GM21423 (cell line): ENCODE results near the gene CYGB.

Experiments used
- ATAC-seq: cut with Tn5 transposase; IDR thresholded peaks from one replicate; pipeline ENCODE4 v1.9.1; 2021; ENCODE audit warnings: mild to moderate bottlenecking, moderate library complexity; ENCODE audit not compliant: unreplicated experiment

Gene CYGB

DNA sequence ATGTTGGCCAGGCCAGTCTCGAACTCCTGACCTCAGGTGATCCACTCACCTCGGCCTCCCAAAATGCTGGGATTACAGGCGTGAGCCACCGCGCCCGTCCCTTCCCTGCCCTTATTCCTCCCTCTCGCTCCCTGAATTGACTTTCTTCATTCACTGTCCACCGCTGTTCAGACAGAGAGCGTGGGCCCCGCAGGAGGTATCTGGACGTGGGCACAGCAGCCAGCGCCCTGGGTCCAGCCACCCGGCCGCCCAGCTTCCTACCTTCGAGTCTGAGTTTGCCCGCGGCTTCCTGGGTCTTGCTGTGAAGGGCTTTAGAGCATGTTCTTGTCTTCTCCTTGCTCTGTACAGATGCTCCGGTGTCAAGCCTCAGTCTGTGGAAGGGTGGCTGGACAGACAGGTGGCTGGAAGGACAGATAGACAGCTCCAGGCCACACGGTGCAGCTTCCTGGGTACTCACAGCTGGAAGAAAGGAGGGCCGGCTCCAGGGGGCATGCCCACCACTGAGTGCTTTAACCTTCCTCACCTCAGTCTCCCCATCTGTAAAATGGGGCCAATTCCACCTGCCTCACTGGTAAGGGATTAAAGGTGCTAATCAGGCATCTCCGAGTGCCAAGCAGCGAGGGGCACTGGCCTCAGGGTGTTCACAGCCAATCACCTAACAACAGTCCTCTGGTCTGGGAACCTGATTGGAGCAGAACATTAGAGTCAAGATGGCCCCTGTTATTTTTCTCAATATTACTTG lies 49.9 kb downstream of the CYGB start:
- no peak for ATAC-seq

DNA sequence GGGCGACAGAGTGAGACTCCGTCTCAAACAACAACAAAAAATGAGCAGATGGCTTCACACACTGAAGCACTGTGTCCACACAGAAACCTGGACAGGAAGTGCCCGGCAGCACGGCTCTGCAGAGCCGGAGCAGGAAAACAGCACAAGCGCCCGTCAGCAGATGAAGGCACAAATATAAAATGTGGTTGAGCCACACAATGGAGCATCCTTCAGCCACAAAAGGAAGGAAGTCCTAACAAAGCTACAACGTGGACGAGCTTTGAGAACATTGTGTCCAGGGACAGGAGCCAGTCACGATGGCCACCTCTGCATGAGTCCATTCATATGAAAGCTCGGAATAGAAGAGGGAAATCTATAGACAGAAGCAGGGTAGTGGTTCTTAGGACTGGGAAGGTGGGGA lies 51.9 kb downstream of the CYGB start:
- ATAC-seq, result no peak

DNA sequence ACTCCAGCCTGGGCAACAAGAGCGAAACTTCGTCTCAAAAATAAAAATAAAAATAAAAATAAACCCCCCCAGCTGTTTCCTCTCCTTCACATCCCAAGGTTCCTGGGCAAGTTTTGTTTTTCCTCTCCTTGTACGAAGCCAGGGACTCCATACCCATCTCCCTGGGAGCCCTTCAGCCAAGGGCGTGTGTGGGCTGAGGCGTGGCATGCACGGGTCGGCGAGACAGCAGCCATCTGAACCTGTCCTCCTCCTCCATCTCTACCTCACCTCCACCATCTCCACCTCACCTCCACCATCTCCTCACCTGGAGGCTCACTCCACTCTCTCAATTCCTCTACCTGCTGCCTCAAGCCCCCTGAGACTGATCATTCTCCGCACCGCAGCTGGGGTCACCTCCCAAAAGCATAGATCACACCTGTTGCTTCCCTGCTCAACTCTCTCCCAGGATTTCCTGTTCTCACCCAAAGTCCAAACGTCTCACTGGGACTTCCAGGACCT lies 53.2 kb downstream of the CYGB start:
- ATAC-seq, result no peak

DNA sequence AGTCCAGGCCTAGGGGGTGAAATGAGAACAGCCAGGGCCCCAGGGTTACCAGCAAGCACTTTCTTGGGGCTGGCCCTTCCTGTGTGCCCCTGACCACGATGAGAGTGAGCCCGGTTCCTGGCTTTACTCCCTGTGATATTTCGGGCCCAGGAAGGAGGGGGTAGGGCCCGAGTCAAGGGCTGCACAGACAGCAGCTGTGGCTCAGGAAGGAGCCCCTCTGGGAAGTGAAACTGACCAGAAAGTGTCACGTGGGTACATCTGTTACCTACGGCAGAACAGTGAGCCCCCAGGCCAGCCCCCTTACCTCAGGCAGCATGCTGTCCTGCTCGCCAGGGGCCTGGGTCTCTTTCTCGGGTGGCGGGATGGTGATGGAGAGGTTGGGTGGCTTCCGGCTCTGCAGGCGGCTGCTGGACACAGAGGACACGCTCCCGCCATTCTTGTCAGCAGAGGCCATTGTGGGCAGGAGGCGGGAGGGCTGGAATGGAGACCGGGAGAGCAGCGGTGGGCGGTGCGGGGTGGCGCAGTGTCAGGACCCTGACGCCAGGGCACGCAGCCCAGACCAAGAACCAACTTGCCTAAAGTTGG lies 56.3 kb downstream of the CYGB start:
- ATAC-seq, result peak; percentile 54

DNA sequence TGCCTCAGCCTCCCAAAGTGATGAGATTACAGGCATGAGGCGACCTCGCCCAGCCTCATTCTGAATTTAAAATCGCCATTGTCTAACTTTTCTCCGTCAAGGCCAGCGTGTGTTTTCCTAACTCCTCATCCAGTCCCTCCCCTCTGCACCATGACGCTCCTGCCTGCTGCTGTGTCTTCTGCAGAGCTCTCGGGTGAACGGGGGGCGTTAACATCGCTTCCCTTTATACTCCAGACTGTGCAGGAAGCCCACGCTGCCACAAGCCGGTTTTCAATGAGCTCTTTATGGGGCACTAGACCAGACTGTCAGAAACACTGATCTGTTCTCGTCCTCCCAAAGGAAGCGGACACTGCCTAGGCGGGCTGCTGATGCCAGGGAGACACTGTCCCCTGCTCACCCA lies 56.9 kb downstream of the CYGB start:
- ATAC-seq, result no peak

DNA sequence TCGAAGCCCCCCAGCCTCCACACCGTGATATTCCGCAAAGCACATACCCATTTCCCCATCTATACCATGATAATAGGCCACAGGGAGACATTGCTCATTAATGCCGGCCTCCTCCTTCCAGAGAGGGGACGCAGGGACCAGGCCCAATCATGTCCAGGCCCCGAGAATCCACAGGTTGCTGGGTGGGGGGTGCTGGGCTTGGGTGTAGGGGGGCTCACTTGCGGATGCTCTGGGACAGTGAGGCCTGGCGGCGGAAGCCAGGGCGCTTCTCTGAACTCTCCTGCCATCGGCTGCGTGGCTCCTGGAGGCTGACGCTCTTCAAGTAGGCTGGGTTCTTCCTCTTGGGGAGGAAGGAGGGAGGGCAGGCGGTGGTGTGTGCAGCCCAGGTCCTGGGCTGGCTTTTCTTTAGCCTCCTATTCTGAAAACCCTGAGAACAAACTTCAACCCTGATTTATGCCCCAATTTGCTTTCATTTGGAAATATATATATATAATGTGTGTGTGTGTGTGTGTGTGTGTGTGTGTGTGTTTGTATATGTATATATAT lies 57.9 kb downstream of the CYGB start:
- no peak for ATAC-seq

DNA sequence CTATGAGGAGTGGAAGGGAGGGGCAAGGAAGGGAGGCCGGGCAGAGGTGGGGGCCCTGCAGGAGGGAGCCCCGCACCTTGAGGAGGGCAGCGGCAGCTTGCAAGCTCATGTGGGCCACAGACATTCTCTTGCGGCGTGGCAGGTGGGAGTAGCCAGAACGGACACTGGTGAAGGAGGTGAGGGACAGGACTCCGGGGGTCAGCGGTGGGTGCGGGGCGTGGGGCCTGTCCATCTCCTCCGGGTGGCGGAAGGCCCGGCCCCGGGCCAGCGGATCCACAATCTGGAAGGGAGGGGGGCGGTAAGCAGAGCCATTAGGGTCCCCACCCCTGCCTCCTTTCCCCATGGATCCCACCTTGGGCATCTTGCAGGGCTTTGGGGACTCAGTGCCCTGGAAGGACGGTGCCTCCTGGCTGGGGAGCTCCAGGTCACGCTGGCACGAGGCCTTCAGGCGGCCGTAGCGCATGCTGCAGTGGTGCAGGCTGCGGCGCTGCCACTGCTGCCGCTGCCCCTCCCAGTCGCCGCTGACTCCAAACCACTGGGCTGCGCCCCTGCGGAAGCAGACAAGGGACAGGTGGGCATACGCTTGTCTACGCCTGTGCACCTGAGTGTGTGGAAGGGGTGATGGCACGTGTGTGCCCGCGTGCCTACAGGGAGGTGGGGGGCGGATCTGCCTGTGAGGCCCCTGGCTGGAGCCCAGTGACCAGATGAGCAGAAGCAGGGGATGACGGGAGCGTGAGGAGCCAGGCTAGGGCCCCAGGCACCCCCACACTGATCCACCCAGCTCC lies 58.6 kb downstream of the CYGB start:
- no peak for ATAC-seq

DNA sequence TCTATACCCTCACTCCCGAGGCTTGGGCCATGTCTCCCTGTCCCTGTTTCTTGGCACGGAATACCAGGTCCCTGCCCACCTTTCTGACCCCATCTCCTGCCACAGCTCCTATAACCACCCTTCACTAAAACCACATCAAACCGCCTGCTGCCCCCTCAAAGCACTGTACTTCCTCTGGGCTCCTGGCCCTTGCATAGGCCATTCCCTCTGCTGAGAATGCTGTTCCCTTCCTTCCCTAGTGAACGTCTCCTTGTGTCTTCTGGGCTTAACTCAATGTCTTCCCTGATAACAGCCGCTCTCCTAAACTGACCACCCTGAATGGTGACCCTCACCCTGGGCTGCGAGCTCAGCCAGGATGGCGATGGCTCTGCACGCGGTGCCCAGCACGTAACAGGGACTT lies 59.4 kb downstream of the CYGB start:
- no peak for ATAC-seq

DNA sequence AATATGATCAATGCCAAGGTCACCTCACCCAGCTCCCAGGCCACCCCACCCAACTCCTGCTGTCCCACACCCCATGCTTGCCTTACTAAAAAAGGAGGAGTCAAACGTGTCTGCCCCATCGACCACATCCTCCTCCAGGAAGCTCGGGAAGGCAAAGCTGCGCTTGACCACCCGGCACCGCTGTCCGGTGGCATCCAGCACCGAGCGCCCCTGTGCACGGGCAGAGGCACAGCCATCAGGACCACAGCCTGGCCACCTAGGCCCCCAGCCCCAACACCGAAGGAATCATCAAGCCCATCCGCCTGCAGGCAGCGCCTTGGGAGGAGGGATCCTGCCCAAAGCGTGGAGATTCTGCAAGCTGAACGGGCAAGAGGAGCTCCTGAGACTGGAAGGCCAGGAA lies 59.9 kb downstream of the CYGB start:
- ATAC-seq, result no peak
